ENCODE measurements around the gene GSTO2. TPM values are rescaled to one million over a fixed set of nuclear protein-coding genes. Genes with fewer than 3 reads are reported as not detected.

The GSTO2 gene
- total RNA-seq, 2 donors from 2014 or later, result 18.1 to 37.3 TPM

DNA sequence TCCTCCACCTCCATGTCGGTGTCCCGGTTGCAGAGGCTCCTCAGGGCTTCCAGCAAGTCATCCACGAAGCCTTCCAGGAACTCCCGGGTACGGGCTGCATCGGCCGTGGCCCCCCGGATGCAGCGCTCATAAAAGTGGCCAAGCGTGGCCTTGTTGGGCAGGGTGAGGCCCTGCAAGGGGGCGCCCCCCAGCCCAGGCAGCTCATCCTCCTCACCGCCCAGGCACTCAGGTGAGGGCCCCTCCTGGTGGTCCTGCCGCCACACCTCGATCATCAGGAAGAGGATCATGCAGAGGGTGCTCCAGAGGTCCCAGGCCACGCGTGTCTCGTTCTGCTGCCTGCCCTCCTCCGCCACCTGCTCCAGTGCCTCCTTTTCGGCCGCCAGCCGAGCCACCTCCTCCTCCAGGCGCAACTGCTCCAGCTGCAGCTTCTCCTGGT is 46.5 kb downstream of the GSTO2 start:
- DNase-seq (ENCODE audit: low spot score), result no peak
- peaks cover 26% of the 10 kb centered on the region for H3K4me1 ChIP-seq (replicated peaks)
- TF ChIP-seq POLR2AphosphoS5 (IDR thresholded peaks at IDR 0.05), result no peak
- no peak for TF ChIP-seq POLR2A (IDR thresholded peaks at IDR 0.05)
- TF ChIP-seq CTCF (IDR thresholded peaks at IDR 0.05), result no peak
- H3K36me3 ChIP-seq, result peaks cover 0 to 10% of the 10 kb centered on the region in 2 donors
- H3K9me3 ChIP-seq, result no peaks in the 10 kb centered on the region
- 96% methylated on average over 22 of the region's 22 CpGs for WGBS
- H3K4me3 ChIP-seq, result no peak overlapping the region
- no peak overlapping the region for H3K27ac ChIP-seq
- intact Hi-C loops (cut with DNase I), result no loop called here
- H3K27me3 ChIP-seq (replicated peaks; ENCODE audit: insufficient read depth), result no peaks in the 10 kb centered on the region

GRCh38 chr10:104316321-104317099 is 47.5 kb downstream of the GSTO2 start:
- H3K4me1 ChIP-seq (replicated peaks), result peaks cover 21% of the 10 kb centered on the region
- H3K27me3 ChIP-seq (replicated peaks; ENCODE audit: insufficient read depth), result no peaks in the 10 kb centered on the region
- H3K27ac ChIP-seq, result no peak overlapping the region
- no peak for TF ChIP-seq POLR2AphosphoS5 (IDR thresholded peaks at IDR 0.05)
- H3K9me3 ChIP-seq, result no peaks in the 10 kb centered on the region
- no peak overlapping the region for H3K4me3 ChIP-seq
- DNase-seq (ENCODE audit: low spot score), result no peak
- 85% methylated on average over 9 of the region's 9 CpGs for WGBS
- H3K36me3 ChIP-seq, result peaks cover 0 to 10% of the 10 kb centered on the region in 2 donors
- intact Hi-C loops (cut with DNase I), result no loop called here

GRCh38 chr10:104317269-104317710 is 48.3 kb downstream of the GSTO2 start:
- Histone ChIP-seq H3K27ac (no peak overlapping the region), H3K9me3 (no peaks in the 10 kb centered on the region), H3K27me3 (replicated peaks; ENCODE audit: insufficient read depth) (no peaks in the 10 kb centered on the region), H3K4me1 (replicated peaks) (peaks cover 23% of the 10 kb centered on the region), H3K4me3 (no peak overlapping the region), H3K36me3 (peaks cover 0 to 10% of the 10 kb centered on the region in 2 donors)
- TF ChIP-seq POLR2AphosphoS5 (IDR thresholded peaks at IDR 0.05) (no peak), CTCF (IDR thresholded peaks at IDR 0.05) (no peak), POLR2A (IDR thresholded peaks at IDR 0.05) (no peak)
- intact Hi-C loops (cut with DNase I), result no loop called here
- DNase-seq (ENCODE audit: low spot score), result no peak
- WGBS, result 31% methylated on average over 6 of the region's 6 CpGs

GRCh38 chr10:104317726-104318299 is 48.8 kb downstream of the GSTO2 start:
- no peaks in the 10 kb centered on the region for H3K9me3 ChIP-seq
- H3K4me1 ChIP-seq (replicated peaks), result peaks cover 24% of the 10 kb centered on the region
- H3K36me3 ChIP-seq, result peaks cover 0 to 10% of the 10 kb centered on the region in 2 donors
- TF ChIP-seq POLR2A (IDR thresholded peaks at IDR 0.05), result no peak
- TF ChIP-seq POLR2AphosphoS5 (IDR thresholded peaks at IDR 0.05), result no peak
- no peak for TF ChIP-seq CTCF (IDR thresholded peaks at IDR 0.05)
- H3K27ac ChIP-seq, result peak overlapping the region in 1 of 2 donors; percentile 61
- DNase-seq (ENCODE audit: low spot score), result no peak
- WGBS, result 62% methylated on average over 7 of the region's 7 CpGs
- no peaks in the 10 kb centered on the region for H3K27me3 ChIP-seq (replicated peaks; ENCODE audit: insufficient read depth)
- intact Hi-C loops (cut with DNase I), result no loop called here
- H3K4me3 ChIP-seq, result no peak overlapping the region

GRCh38 chr10:104318326-104318725 is 49.3 kb downstream of the GSTO2 start:
- no peak for DNase-seq (ENCODE audit: low spot score)
- Histone ChIP-seq H3K9me3 (no peaks in the 10 kb centered on the region), H3K4me3 (no peak overlapping the region), H3K27me3 (replicated peaks; ENCODE audit: insufficient read depth) (no peaks in the 10 kb centered on the region), H3K36me3 (peaks cover 0 to 10% of the 10 kb centered on the region in 2 donors), H3K4me1 (replicated peaks) (peaks cover 24% of the 10 kb centered on the region), H3K27ac (peak overlapping the region in 1 of 2 donors; percentile 61)
- 88% methylated on average over 5 of the region's 5 CpGs for WGBS
- TF ChIP-seq CTCF (IDR thresholded peaks at IDR 0.05) (no peak), POLR2AphosphoS5 (IDR thresholded peaks at IDR 0.05) (no peak), POLR2A (IDR thresholded peaks at IDR 0.05) (no peak)
- intact Hi-C loops (cut with DNase I), result no loop called here

Measured in prostate gland (tissue), 2 donors.